T-cell (primary cell): ENCODE data around the gene CGNL1. TPM values are rescaled to one million over a fixed set of nuclear protein-coding genes. Genes with fewer than 3 reads are reported as not detected.

ENCODE experiments used
- ATAC-seq, 4 experiments: fragments of 200-7000 bp in 3 of 4; fragments of 150-1000 bp in 1 of 4; cut with Tn5 transposase; replicated peaks in 1 of 4; 1 replicate in 3 of 4; 2 replicates in 1 of 4; pipeline ENCODE4 v1.10.0; 2021; ENCODE audit warnings: moderate library complexity in 3 of 4, mild to moderate bottlenecking in 2 of 4, moderate number of reproducible peaks in 1 of 4
- CTCF ChIA-PET, 2 donors: fragments of 300-600 bp; sonication (Branson Sonifier 250); formaldehyde crosslinking; loops; one replicate each; lab custom pipeline; 2022; ENCODE audit warnings: antibody characterized with exemption in 2 of 2; lab: Charles Lee
- POLR2A ChIA-PET, 2 donors: fragments of 300-600 bp; sonication (Branson Sonifier 250); formaldehyde crosslinking; loops; one replicate each; lab custom pipeline; 2022; ENCODE audit warnings: antibody characterized with exemption in 2 of 2; lab: Charles Lee
- DNase-seq, 35 experiments: peaks; one replicate each; pipeline versions ENCODE4 v3.0.0 to v3.0.0-alpha.2; 2013 to 2023
- H3K27ac ChIP-seq: one replicate; pipeline ENCODE4 v1.5.1; 2013; ENCODE audit warnings: low read length
- H3K27me3 ChIP-seq, 2 experiments: replicated peaks in 1 of 2; 1 replicate in 1 of 2; 2 replicates in 1 of 2; pipeline versions ENCODE4 v1.6.1 to v1.7.0; 2013; ENCODE audit warnings: low read length in 1 of 2, mixed read lengths in 1 of 2; ENCODE audit not compliant: control insufficient read depth in 2 of 2, insufficient read depth in 2 of 2; ENCODE audit errors: extremely low read depth in 1 of 2
- H3K36me3 ChIP-seq, 2 donors: 1 replicate in 1 of 2; 2 replicates in 1 of 2; pipeline versions ENCODE4 v1.6.1 to v1.7.0; 2013; ENCODE audit warnings: low read length in 1 of 2; ENCODE audit not compliant: control insufficient read depth in 2 of 2, insufficient read depth in 1 of 2; ENCODE audit errors: extremely low read depth in 1 of 2
- H3K4me1 ChIP-seq, 2 experiments: 1 replicate in 1 of 2; 2 replicates in 1 of 2; pipeline versions ENCODE4 v1.6.1 to v1.7.0; 2013; ENCODE audit warnings: low read length in 2 of 2, mixed read lengths in 1 of 2; ENCODE audit not compliant: insufficient read depth in 2 of 2, control insufficient read depth in 1 of 2; ENCODE audit errors: extremely low read depth in 1 of 2
- H3K4me3 ChIP-seq, 2 donors: 1 replicate in 1 of 2; 2 replicates in 1 of 2; pipeline versions ENCODE4 v1.5.1 to v1.7.0; 2013; ENCODE audit warnings: mild to moderate bottlenecking in 2 of 2, low read length in 1 of 2, moderate library complexity in 1 of 2; ENCODE audit not compliant: control insufficient read depth in 1 of 2; ENCODE audit errors: extremely low read depth in 1 of 2
- H3K9me3 ChIP-seq: 2 replicates; pipeline ENCODE4 v1.7.0; 2013
- H3K27ac Mint-ChIP-seq, 2 donors: one replicate each; pipeline ENCODE4 v1.8.0; 2020 to 2021; ENCODE audit warnings: mild to moderate bottlenecking in 2 of 2, mixed read lengths in 2 of 2
- H3K27me3 Mint-ChIP-seq, 2 donors: one replicate each; pipeline ENCODE4 v1.8.0; 2021 to 2022; ENCODE audit warnings: mixed read lengths in 2 of 2
- H3K36me3 Mint-ChIP-seq: one replicate; pipeline ENCODE4 v1.8.0; 2021; ENCODE audit warnings: mixed read lengths
- H3K4me1 Mint-ChIP-seq, 3 donors: one replicate each; pipeline ENCODE4 v1.8.0; 2020 to 2022; ENCODE audit warnings: mixed read lengths in 3 of 3, mild to moderate bottlenecking in 1 of 3
- H3K4me3 Mint-ChIP-seq, 3 donors: one replicate each; pipeline ENCODE4 v1.8.0; 2020 to 2022; ENCODE audit warnings: mild to moderate bottlenecking in 3 of 3, mixed read lengths in 3 of 3, moderate library complexity in 3 of 3
- H3K9me3 Mint-ChIP-seq, 3 donors: one replicate each; pipeline ENCODE4 v1.8.0; 2020 to 2022; ENCODE audit warnings: mixed read lengths in 3 of 3
- WGBS: methylation state at CpG from one replicate; pipeline ENCODE4 v1.1.5; 2013; ENCODE audit warnings: missing lambda C conversion rate; ENCODE audit not compliant: insufficient coverage; 5-methylcytosine and 5-hydroxymethylcytosine counted together
- total RNA-seq, 35 experiments: library from RNA in 6 of 35; stranded (reverse) in 6 of 35; fragments of 120-200 nt in 1 of 35; gene quantifications; one replicate each; pipeline versions ENCODE4 v1.2.1 to v1.2.4 and lab custom pipeline; 2013 to 2026

The CGNL1 gene
- total RNA-seq, 5 donors from 2014 or later (not counting 1 experiment from before 2014, with no cell fraction given): 0.13 to 0.18 (median 0.16) TPM; not detected in 2

GRCh38 chr15:57542505-57542817 is 166.2 kb downstream of the CGNL1 start:
- Mint-ChIP-seq H3K36me3 (no peaks in the 10 kb centered on the region), H3K4me3 (no peak overlapping the region), H3K27me3 (peaks cover 13 to 16% of the 10 kb centered on the region in 2 donors), H3K9me3 (no peaks in the 10 kb centered on the region), H3K4me1 (no peaks in the 10 kb centered on the region), H3K27ac (no peak overlapping the region)
- Histone ChIP-seq H3K36me3 (no peaks in the 10 kb centered on the region), H3K9me3 (no peaks in the 10 kb centered on the region), H3K27ac (no peak overlapping the region), H3K27me3 (peaks cover 0 to 41% of the 10 kb centered on the region in 2 experiments), H3K4me1 (no peaks in the 10 kb centered on the region), H3K4me3 (no peak overlapping the region)
- ATAC-seq: no peak
- DNase-seq: no peak
- POLR2A ChIA-PET: no interaction called here
- WGBS: 37% methylated on average over 3 of the region's 4 CpGs
- CTCF ChIA-PET: no interaction called here

GRCh38 chr15:57544848-57545480 is 168.7 kb downstream of the CGNL1 start:
- ATAC-seq: no peak
- no peak overlapping the region for H3K27ac Mint-ChIP-seq
- H3K4me3 Mint-ChIP-seq: no peak overlapping the region
- ChIA-PET POLR2A (no interaction called here), CTCF (interaction anchor here in 1 of 2 donors (0.6 kb wide), 1 partner anchor 325 kb away, joined by 25 read pairs; no protein-coding TSS in a partner anchor)
- peaks cover 0 to 32% of the 10 kb centered on the region in 2 experiments for H3K27me3 ChIP-seq
- peaks cover 5 to 9% of the 10 kb centered on the region in 2 donors for H3K27me3 Mint-ChIP-seq
- H3K36me3 ChIP-seq: no peaks in the 10 kb centered on the region
- no peaks in the 10 kb centered on the region for H3K36me3 Mint-ChIP-seq
- no peaks in the 10 kb centered on the region for H3K9me3 ChIP-seq
- no peak overlapping the region for H3K27ac ChIP-seq
- no peak for DNase-seq
- H3K4me3 ChIP-seq: no peak overlapping the region
- no peaks in the 10 kb centered on the region for H3K9me3 Mint-ChIP-seq
- no peaks in the 10 kb centered on the region for H3K4me1 Mint-ChIP-seq
- H3K4me1 ChIP-seq: no peaks in the 10 kb centered on the region
- WGBS: 81% methylated on average over 5 of the region's 11 CpGs

GRCh38 chr15:57545995-57546394 is 169.7 kb downstream of the CGNL1 start:
- no peak overlapping the region for H3K27ac Mint-ChIP-seq
- H3K9me3 Mint-ChIP-seq: no peaks in the 10 kb centered on the region
- ChIA-PET CTCF (interaction anchor here in 1 of 2 donors (0.9 kb wide), 1 partner anchor 9 kb away, joined by 3 read pairs; no protein-coding TSS in a partner anchor), POLR2A (no interaction called here)
- H3K36me3 Mint-ChIP-seq: no peaks in the 10 kb centered on the region
- Histone ChIP-seq H3K4me1 (no peaks in the 10 kb centered on the region), H3K4me3 (no peak overlapping the region), H3K9me3 (no peaks in the 10 kb centered on the region), H3K27ac (no peak overlapping the region), H3K27me3 (peaks cover 0 to 28% of the 10 kb centered on the region in 2 experiments), H3K36me3 (no peaks in the 10 kb centered on the region)
- H3K4me3 Mint-ChIP-seq: no peak overlapping the region
- peaks cover 3 to 5% of the 10 kb centered on the region in 2 donors for H3K27me3 Mint-ChIP-seq
- no peaks in the 10 kb centered on the region for H3K4me1 Mint-ChIP-seq
- ATAC-seq: no peak
- DNase-seq: no peak
- WGBS: 91% methylated on average over 7 of the region's 8 CpGs

- H3K4me1 ChIP-seq: no peaks in the 10 kb centered on the region
- ATAC-seq (no peak), DNase-seq (no peak)
- H3K9me3 Mint-ChIP-seq: no peaks in the 10 kb centered on the region
- WGBS: 86% methylated on average over 8 of the region's 11 CpGs
- H3K27me3 Mint-ChIP-seq: peaks cover 3 to 5% of the 10 kb centered on the region in 2 donors
- H3K27ac Mint-ChIP-seq: no peak overlapping the region
- H3K27ac ChIP-seq: no peak overlapping the region
- no peak overlapping the region for H3K4me3 ChIP-seq
- ChIA-PET POLR2A (no interaction called here), CTCF (interaction anchor here in 1 of 2 donors (0.6 kb wide), 1 partner anchor 557 kb away, joined by 3 read pairs; no protein-coding TSS in a partner anchor)
- H3K27me3 ChIP-seq: peaks cover 0 to 21% of the 10 kb centered on the region in 2 experiments
- H3K36me3 ChIP-seq: no peaks in the 10 kb centered on the region
- H3K36me3 Mint-ChIP-seq: no peaks in the 10 kb centered on the region
- H3K4me1 Mint-ChIP-seq: no peaks in the 10 kb centered on the region
- no peak overlapping the region for H3K4me3 Mint-ChIP-seq
- H3K9me3 ChIP-seq: no peaks in the 10 kb centered on the region
Measured at GRCh38 chr15:57547243-57547755, 171.0 kb downstream of the CGNL1 start.

GRCh38 chr15:57548351-57548750 is 172.0 kb downstream of the CGNL1 start:
- H3K27ac ChIP-seq: no peak overlapping the region
- 61% methylated on average over 2 of the region's 2 CpGs for WGBS
- no peak overlapping the region for H3K27ac Mint-ChIP-seq
- no peaks in the 10 kb centered on the region for H3K9me3 ChIP-seq
- ChIA-PET CTCF (interaction anchor here in 1 of 2 donors (0.7 kb wide), 1 partner anchor 292 kb away, joined by 3 read pairs; no protein-coding TSS in a partner anchor), POLR2A (no interaction called here)
- peaks cover 0 to 20% of the 10 kb centered on the region in 2 experiments for H3K27me3 ChIP-seq
- no peaks in the 10 kb centered on the region for H3K4me1 Mint-ChIP-seq
- no peaks in the 10 kb centered on the region for H3K36me3 Mint-ChIP-seq
- H3K27me3 Mint-ChIP-seq: peaks cover 3 to 5% of the 10 kb centered on the region in 2 donors
- H3K4me3 ChIP-seq: no peak overlapping the region
- no peak for ATAC-seq
- no peak for DNase-seq
- H3K9me3 Mint-ChIP-seq: no peaks in the 10 kb centered on the region
- no peaks in the 10 kb centered on the region for H3K36me3 ChIP-seq
- H3K4me1 ChIP-seq: no peaks in the 10 kb centered on the region
- no peak overlapping the region for H3K4me3 Mint-ChIP-seq

- Histone ChIP-seq H3K9me3 (no peaks in the 10 kb centered on the region), H3K4me1 (no peaks in the 10 kb centered on the region), H3K4me3 (no peak overlapping the region), H3K27me3 (peaks cover 0 to 25% of the 10 kb centered on the region in 2 experiments), H3K36me3 (no peaks in the 10 kb centered on the region), H3K27ac (no peak overlapping the region)
- no peak overlapping the region for H3K27ac Mint-ChIP-seq
- 90% methylated on average over 5 of the region's 5 CpGs for WGBS
- peaks cover 3 to 5% of the 10 kb centered on the region in 2 donors for H3K27me3 Mint-ChIP-seq
- POLR2A ChIA-PET: no interaction called here
- H3K9me3 Mint-ChIP-seq: no peaks in the 10 kb centered on the region
- H3K36me3 Mint-ChIP-seq: no peaks in the 10 kb centered on the region
- H3K4me3 Mint-ChIP-seq: no peak overlapping the region
- no peak for ATAC-seq
- DNase-seq: no peak
- no peaks in the 10 kb centered on the region for H3K4me1 Mint-ChIP-seq
- CTCF ChIA-PET: interaction anchor here in 1 of 2 donors (0.6 kb wide), 1 partner anchor 22 kb away, joined by 3 read pairs; no protein-coding TSS in a partner anchor
Measured at GRCh38 chr15:57548835-57549234, 172.5 kb downstream of the CGNL1 start.
